ENCODE data around the gene PAWR. TPM values are rescaled to one million over a fixed set of nuclear protein-coding genes. Genes with fewer than 3 reads are reported as not detected.

The PAWR gene
- total RNA-seq, 1 experiment from 2014 or later, result 106 TPM

- H4K20me1 ChIP-seq (ENCODE audit: insufficient read depth), result no peaks in the 10 kb centered on the region
- H3K79me2 ChIP-seq (ENCODE audit: insufficient read depth, low read length), result peaks cover 12% of the 10 kb centered on the region
- no TSS peak for BruUV-seq (replicated peaks)
- H3K9ac ChIP-seq (ENCODE audit: low read length), result no peak overlapping the region
- no peaks in the 10 kb centered on the region for H3K4me1 ChIP-seq (ENCODE audit: control insufficient read depth in 1 of 2, insufficient read depth in 2 of 2, low read length in 2 of 2)
- H3K27ac ChIP-seq (ENCODE audit: low read depth, low read length), result no peak overlapping the region
- CTCF ChIA-PET, result interaction anchor here (1.6 kb wide), 1 partner anchor 48 kb away, joined by 3 read pairs; no protein-coding TSS in a partner anchor
- no peaks in the 10 kb centered on the region for H3K9me2 ChIP-seq (ENCODE audit: insufficient read depth)
- H3K9me3 ChIP-seq (ENCODE audit: control insufficient read depth in 1 of 2, insufficient read depth in 1 of 2, low read depth in 1 of 2, low read length in 2 of 2), result no peaks in the 10 kb centered on the region
- H3K36me3 ChIP-seq (ENCODE audit: control insufficient read depth in 1 of 2, insufficient read depth in 2 of 2, low read length in 2 of 2), result no peaks in the 10 kb centered on the region
- H3K4me3 ChIP-seq (replicated peaks in 1 of 2; ENCODE audit: low read depth in 1 of 2, low read length in 2 of 2), result no peak overlapping the region
- POLR2A ChIA-PET, result no interaction called here
- no peaks in the 10 kb centered on the region for H3K27me3 ChIP-seq (ENCODE audit: insufficient read depth, low read length)
- ATAC-seq (no peak), DNase-seq (ENCODE audit: low read depth, low spot score) (no peak)
- no peak overlapping the region for H2AFZ ChIP-seq (ENCODE audit: low read depth, low read length, poor library complexity, severe bottlenecking)
- RAD21 ChIA-PET (ENCODE audit: low non-redundant PET in 1 of 2, low total read pairs in 2 of 2, uncharacterized antibody in 2 of 2, unreplicated experiment in 2 of 2), result no interaction called here
- H3K4me2 ChIP-seq (ENCODE audit: low read length), result no peak overlapping the region
- intact Hi-C loops (cut with micrococcal nuclease), result no loop called here
- TF ChIP-seq EGR1 (IDR thresholded peaks at IDR 0.05; ENCODE audit: low read depth), result no peak
Measured at GRCh38 chr12:79595273-79595672, 95.5 kb downstream of the PAWR start.

- no peak for DNase-seq (ENCODE audit: low read depth, low spot score)
- H3K36me3 ChIP-seq (ENCODE audit: control insufficient read depth in 1 of 2, insufficient read depth in 2 of 2, low read length in 2 of 2), result no peaks in the 10 kb centered on the region; a peak in 1 of 4 replicates
Measured at GRCh38 chr12:79592865-79593264, 97.9 kb downstream of the PAWR start.

More at GRCh38 chr12:79592865-79593264, 97.9 kb downstream of the PAWR start:
- Histone ChIP-seq H2AFZ (ENCODE audit: low read depth, low read length, poor library complexity, severe bottlenecking) (no peak overlapping the region), H3K27ac (ENCODE audit: low read depth, low read length) (no peak overlapping the region), H4K20me1 (ENCODE audit: insufficient read depth) (no peaks in the 10 kb centered on the region), H3K27me3 (ENCODE audit: insufficient read depth, low read length) (no peaks in the 10 kb centered on the region), H3K9ac (ENCODE audit: low read length) (no peak overlapping the region), H3K4me3 (replicated peaks in 1 of 2; ENCODE audit: low read depth in 1 of 2, low read length in 2 of 2) (no peak overlapping the region), H3K79me2 (ENCODE audit: insufficient read depth, low read length) (no peaks in the 10 kb centered on the region), H3K9me2 (ENCODE audit: insufficient read depth) (no peaks in the 10 kb centered on the region), H3K9me3 (ENCODE audit: control insufficient read depth in 1 of 2, insufficient read depth in 1 of 2, low read depth in 1 of 2, low read length in 2 of 2) (no peaks in the 10 kb centered on the region), H3K4me1 (ENCODE audit: control insufficient read depth in 1 of 2, insufficient read depth in 2 of 2, low read length in 2 of 2) (no peaks in the 10 kb centered on the region), H3K4me2 (ENCODE audit: low read length) (no peak overlapping the region)
- no peak for TF ChIP-seq POLR2A (IDR thresholded peaks at IDR 0.05; ENCODE audit: borderline replicate concordance, extremely low read depth, insufficient read depth, insufficient read length)
- TF ChIP-seq MAX (IDR thresholded peaks at IDR 0.05), result no peak
- no peak for TF ChIP-seq ATF3 (IDR thresholded peaks at IDR 0.05)
- TF ChIP-seq ZFX (IDR thresholded peaks at IDR 0.05), result no peak
- TF ChIP-seq ZNF274 (IDR thresholded peaks at IDR 0.05; ENCODE audit: low read depth, low read length), result no peak
- ChIA-PET CTCF (interaction anchor here (1.1 kb wide), 1 partner anchor 9 kb away, joined by 3 read pairs; no protein-coding TSS in a partner anchor), POLR2A (no interaction called here), RAD21 (ENCODE audit: low non-redundant PET in 1 of 2, low total read pairs in 2 of 2, uncharacterized antibody in 2 of 2, unreplicated experiment in 2 of 2) (no interaction called here)
- intact Hi-C loops (cut with micrococcal nuclease), result no loop called here
- no peak for ATAC-seq
- no TSS peak for BruUV-seq (replicated peaks)
